Trophoblast cell (in vitro differentiated cells and primary cell): ENCODE results near the gene TLNRD1.

Experiments
- DNase-seq, 2 donors: peaks; one replicate each; pipeline ENCODE4 v3.0.0-alpha.2; 2016
- H2AFZ ChIP-seq: 2 replicates; pipeline ENCODE4 v1.6.1; 2013; ENCODE audit warnings: low read length, moderate library complexity, mild to moderate bottlenecking; ENCODE audit not compliant: insufficient read depth, poor library complexity
- H2AK5ac ChIP-seq: 2 replicates; pipeline ENCODE4 v1.6.1; 2013; ENCODE audit warnings: mild to moderate bottlenecking, low read length
- H2BK120ac ChIP-seq: 2 replicates; pipeline ENCODE4 v1.6.1; 2013; ENCODE audit warnings: low read length, mild to moderate bottlenecking, moderate library complexity; ENCODE audit not compliant: insufficient read depth, poor library complexity
- H2BK12ac ChIP-seq: 2 replicates; pipeline ENCODE4 v1.6.1; 2013; ENCODE audit warnings: mild to moderate bottlenecking, low read length, moderate library complexity
- H2BK5ac ChIP-seq: 2 replicates; pipeline ENCODE4 v1.6.1; 2013; ENCODE audit warnings: low read length, low read depth, moderate library complexity, mild to moderate bottlenecking; ENCODE audit not compliant: poor library complexity
- H3K14ac ChIP-seq: 2 replicates; pipeline ENCODE4 v1.6.1; 2013; ENCODE audit warnings: mild to moderate bottlenecking, low read length
- H3K18ac ChIP-seq: 2 replicates; pipeline ENCODE4 v1.6.1; 2013; ENCODE audit warnings: mild to moderate bottlenecking, low read length
- H3K23ac ChIP-seq: 2 replicates; pipeline ENCODE4 v1.6.1; 2013; ENCODE audit warnings: low read length
- H3K27ac ChIP-seq: 2 replicates; pipeline ENCODE4 v1.5.1; 2013; ENCODE audit warnings: low read depth, mild to moderate bottlenecking, inconsistent platforms, low read length, moderate library complexity
- H3K27me3 ChIP-seq: 2 replicates; pipeline ENCODE4 v1.6.1; 2013; ENCODE audit warnings: inconsistent platforms, mild to moderate bottlenecking, low read length, moderate library complexity; ENCODE audit not compliant: insufficient read depth
- H3K36me3 ChIP-seq, 2 experiments: 1 replicate in 1 of 2; 2 replicates in 1 of 2; pipeline ENCODE4 v1.6.1; 2013; ENCODE audit warnings: low read length in 2 of 2, mild to moderate bottlenecking in 2 of 2, moderate library complexity in 1 of 2; ENCODE audit not compliant: insufficient read depth in 2 of 2, control insufficient read depth in 1 of 2
- H3K4ac ChIP-seq: 2 replicates; pipeline ENCODE4 v1.6.1; 2013; ENCODE audit warnings: low read depth, mild to moderate bottlenecking, low read length, moderate library complexity
- H3K4me1 ChIP-seq, 2 experiments: 1 replicate in 1 of 2; 2 replicates in 1 of 2; pipeline ENCODE4 v1.6.1; 2013; ENCODE audit warnings: low read length in 2 of 2, mild to moderate bottlenecking in 2 of 2, moderate library complexity in 1 of 2; ENCODE audit not compliant: insufficient read depth in 2 of 2, control insufficient read depth in 1 of 2
- H3K4me2 ChIP-seq: 2 replicates; pipeline ENCODE4 v1.6.1; 2013; ENCODE audit warnings: inconsistent platforms, mild to moderate bottlenecking, low read length, moderate library complexity
- H3K4me3 ChIP-seq: 2 replicates; pipeline ENCODE4 v1.5.1; 2013; ENCODE audit warnings: mild to moderate bottlenecking, low read depth, low read length, inconsistent platforms
- H3K79me1 ChIP-seq: one replicate; pipeline ENCODE4 v1.6.1; 2013; ENCODE audit warnings: low read length
- H3K79me2 ChIP-seq: 2 replicates; pipeline ENCODE4 v1.6.1; 2013; ENCODE audit warnings: low read length, mild to moderate bottlenecking; ENCODE audit not compliant: control insufficient read depth, insufficient read depth, poor library complexity
- H3K9ac ChIP-seq: 2 replicates; pipeline ENCODE4 v1.6.1; 2013; ENCODE audit warnings: mild to moderate bottlenecking, low read length
- H3K9me3 ChIP-seq: 2 replicates; pipeline ENCODE4 v1.6.1; 2013; ENCODE audit warnings: low read depth, mild to moderate bottlenecking, control low read depth, inconsistent platforms, low read length; ENCODE audit not compliant: insufficient read depth
- H4K12ac ChIP-seq: 2 replicates; pipeline ENCODE4 v1.6.1; 2013; ENCODE audit warnings: low read depth, mild to moderate bottlenecking, low read length, moderate library complexity
- H4K8ac ChIP-seq: 2 replicates; pipeline ENCODE4 v1.6.1; 2013; ENCODE audit warnings: low read depth, mild to moderate bottlenecking, low read length, moderate library complexity
- H4K91ac ChIP-seq: one replicate; pipeline ENCODE4 v1.6.1; 2013; ENCODE audit warnings: low read depth, mild to moderate bottlenecking, low read length, moderate library complexity
- WGBS: extraction: QIAGEN DNeasy Blood & Tissue Kit; methylation state at CpG from one replicate; pipeline ENCODE4 v1.1.7; 2013; ENCODE audit warnings: missing lambda C conversion rate; ENCODE audit not compliant: insufficient read length, insufficient coverage; ENCODE audit errors: extremely low coverage; 5-methylcytosine and 5-hydroxymethylcytosine counted together

Gene TLNRD1

DNA sequence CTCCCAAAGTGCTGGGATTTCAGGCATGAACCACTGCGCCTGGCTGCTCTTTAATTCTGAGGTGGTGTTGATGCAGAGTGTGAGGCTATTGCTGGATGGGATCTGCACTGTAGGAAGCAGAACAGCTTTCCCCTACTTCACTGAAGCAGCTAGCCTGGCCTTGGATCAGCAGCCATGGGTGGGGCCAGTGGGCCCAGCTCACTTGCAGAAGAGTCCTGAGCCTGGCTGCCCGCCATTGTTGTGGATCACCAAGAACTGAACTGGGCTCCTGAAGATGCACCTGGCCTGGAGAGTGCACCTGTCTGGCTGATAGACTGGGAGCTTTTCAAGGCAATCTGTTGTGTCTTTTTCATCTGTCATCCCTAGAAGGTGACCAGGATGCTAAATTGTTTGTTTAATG, 11.9 kb downstream of the TLNRD1 start:
- no peak overlapping the region for H2BK5ac ChIP-seq
- H3K79me1 ChIP-seq: no peaks in the 10 kb centered on the region
- no peak overlapping the region for H2BK12ac ChIP-seq
- H3K4me1 ChIP-seq: no peaks in the 10 kb centered on the region
- H4K8ac ChIP-seq: no peak overlapping the region
- no peak for DNase-seq
- H3K79me2 ChIP-seq: no peaks in the 10 kb centered on the region
- WGBS: no CpG with 5 or more reads among the region's 2 CpGs
- H3K4ac ChIP-seq: no peak overlapping the region
- no peaks in the 10 kb centered on the region for H3K27me3 ChIP-seq
- H3K9ac ChIP-seq: no peak overlapping the region
- H3K18ac ChIP-seq: no peak overlapping the region
- no peak overlapping the region for H3K27ac ChIP-seq
- H4K12ac ChIP-seq: no peak overlapping the region
- no peak overlapping the region for H4K91ac ChIP-seq
- no peak overlapping the region for H3K14ac ChIP-seq
- H3K23ac ChIP-seq: no peak overlapping the region
- H2AK5ac ChIP-seq: no peak overlapping the region
- H3K4me2 ChIP-seq: no peak overlapping the region
- H3K36me3 ChIP-seq: no peaks in the 10 kb centered on the region
- no peak overlapping the region for H3K4me3 ChIP-seq
- no peaks in the 10 kb centered on the region for H3K9me3 ChIP-seq
- H2AFZ ChIP-seq: no peak overlapping the region
- H2BK120ac ChIP-seq: no peak overlapping the region

DNA sequence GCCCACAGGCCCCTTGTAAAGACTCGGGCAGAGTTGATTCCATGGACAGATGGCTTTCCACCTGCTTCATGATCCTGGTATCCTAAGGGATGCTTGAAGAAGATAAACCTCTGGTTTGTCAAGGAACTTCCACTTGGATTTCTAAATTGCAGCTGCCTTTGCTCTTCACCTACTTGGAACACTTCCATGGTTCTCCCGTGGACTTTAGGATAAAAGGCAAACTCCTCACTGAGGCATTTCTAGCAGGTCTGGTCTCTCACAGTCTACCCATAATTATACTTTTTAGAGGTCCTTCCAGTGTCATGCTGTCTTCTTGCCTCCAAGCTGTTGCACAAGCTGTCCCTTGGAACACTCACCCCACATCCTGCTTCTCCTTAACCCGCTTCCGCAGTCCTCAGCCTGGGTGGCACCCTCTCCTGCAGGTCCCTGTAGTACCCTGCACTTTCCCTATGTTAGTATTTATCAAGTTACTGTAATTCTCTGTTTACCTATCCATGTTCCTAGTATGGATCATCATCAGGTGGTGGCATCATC, 12.7 kb downstream of the TLNRD1 start:
- no peak overlapping the region for H2BK5ac ChIP-seq
- H3K4me2 ChIP-seq: no peak overlapping the region
- no peaks in the 10 kb centered on the region for H3K4me1 ChIP-seq
- no peak for DNase-seq
- H3K18ac ChIP-seq: no peak overlapping the region
- no peak overlapping the region for H3K14ac ChIP-seq
- no peak overlapping the region for H2AFZ ChIP-seq
- H3K27me3 ChIP-seq: no peaks in the 10 kb centered on the region
- H3K4ac ChIP-seq: no peak overlapping the region
- WGBS: no CpG with 5 or more reads among the region's 4 CpGs
- H3K36me3 ChIP-seq: no peaks in the 10 kb centered on the region
- H3K23ac ChIP-seq: no peak overlapping the region
- H4K8ac ChIP-seq: no peak overlapping the region
- H4K12ac ChIP-seq: no peak overlapping the region
- no peak overlapping the region for H2AK5ac ChIP-seq
- no peak overlapping the region for H3K27ac ChIP-seq
- no peak overlapping the region for H4K91ac ChIP-seq
- H2BK120ac ChIP-seq: no peak overlapping the region
- H3K79me1 ChIP-seq: no peaks in the 10 kb centered on the region
- no peak overlapping the region for H3K9ac ChIP-seq
- H2BK12ac ChIP-seq: no peak overlapping the region
- H3K79me2 ChIP-seq: no peaks in the 10 kb centered on the region
- no peak overlapping the region for H3K4me3 ChIP-seq
- H3K9me3 ChIP-seq: no peaks in the 10 kb centered on the region

DNA sequence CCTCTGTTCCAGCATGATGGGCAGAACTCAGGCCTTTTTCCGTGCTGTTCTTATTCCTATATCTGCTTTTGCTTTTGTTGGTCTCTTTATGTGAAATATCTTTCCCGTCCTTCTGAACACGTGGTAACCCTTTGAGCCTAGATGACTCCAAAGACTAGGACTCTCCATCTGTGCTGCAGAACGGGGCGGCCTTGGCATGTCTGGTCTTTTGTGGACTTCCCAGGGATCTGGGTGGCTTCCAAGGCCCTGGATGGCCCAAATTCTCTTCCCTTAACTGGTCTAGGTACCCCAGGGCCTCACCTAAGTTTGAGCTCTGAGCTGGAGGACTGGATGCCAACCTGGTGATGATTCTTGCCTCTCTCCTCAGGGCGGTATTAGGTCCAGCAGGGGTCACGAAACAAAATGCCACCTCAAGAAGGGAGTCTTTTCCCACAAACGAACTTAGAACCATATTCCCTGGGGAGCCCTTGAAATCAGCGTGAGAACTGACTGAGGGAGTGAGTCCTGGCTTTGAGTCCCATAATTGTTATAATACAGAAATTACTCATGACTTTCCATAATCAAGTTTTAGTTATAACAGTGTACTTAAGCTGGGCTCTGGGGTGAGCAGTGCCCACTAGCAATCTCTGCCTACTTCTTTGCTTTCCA, 13.8 kb downstream of the TLNRD1 start:
- H2BK12ac ChIP-seq: no peak overlapping the region
- H2BK5ac ChIP-seq: no peak overlapping the region
- no CpG with 5 or more reads among the region's 9 CpGs for WGBS
- no peak overlapping the region for H3K18ac ChIP-seq
- DNase-seq: no peak
- no peak overlapping the region for H4K12ac ChIP-seq
- no peaks in the 10 kb centered on the region for H3K9me3 ChIP-seq
- H4K91ac ChIP-seq: no peak overlapping the region
- H2BK120ac ChIP-seq: no peak overlapping the region
- no peaks in the 10 kb centered on the region for H3K79me1 ChIP-seq
- H3K27ac ChIP-seq: no peak overlapping the region
- no peak overlapping the region for H3K23ac ChIP-seq
- H3K14ac ChIP-seq: no peak overlapping the region
- H3K4me1 ChIP-seq: no peaks in the 10 kb centered on the region
- no peak overlapping the region for H2AFZ ChIP-seq
- no peaks in the 10 kb centered on the region for H3K27me3 ChIP-seq
- no peak overlapping the region for H2AK5ac ChIP-seq
- H3K4me3 ChIP-seq: no peak overlapping the region
- no peaks in the 10 kb centered on the region for H3K79me2 ChIP-seq
- no peak overlapping the region for H3K4me2 ChIP-seq
- no peak overlapping the region for H4K8ac ChIP-seq
- no peaks in the 10 kb centered on the region for H3K36me3 ChIP-seq
- no peak overlapping the region for H3K9ac ChIP-seq
- H3K4ac ChIP-seq: no peak overlapping the region

DNA sequence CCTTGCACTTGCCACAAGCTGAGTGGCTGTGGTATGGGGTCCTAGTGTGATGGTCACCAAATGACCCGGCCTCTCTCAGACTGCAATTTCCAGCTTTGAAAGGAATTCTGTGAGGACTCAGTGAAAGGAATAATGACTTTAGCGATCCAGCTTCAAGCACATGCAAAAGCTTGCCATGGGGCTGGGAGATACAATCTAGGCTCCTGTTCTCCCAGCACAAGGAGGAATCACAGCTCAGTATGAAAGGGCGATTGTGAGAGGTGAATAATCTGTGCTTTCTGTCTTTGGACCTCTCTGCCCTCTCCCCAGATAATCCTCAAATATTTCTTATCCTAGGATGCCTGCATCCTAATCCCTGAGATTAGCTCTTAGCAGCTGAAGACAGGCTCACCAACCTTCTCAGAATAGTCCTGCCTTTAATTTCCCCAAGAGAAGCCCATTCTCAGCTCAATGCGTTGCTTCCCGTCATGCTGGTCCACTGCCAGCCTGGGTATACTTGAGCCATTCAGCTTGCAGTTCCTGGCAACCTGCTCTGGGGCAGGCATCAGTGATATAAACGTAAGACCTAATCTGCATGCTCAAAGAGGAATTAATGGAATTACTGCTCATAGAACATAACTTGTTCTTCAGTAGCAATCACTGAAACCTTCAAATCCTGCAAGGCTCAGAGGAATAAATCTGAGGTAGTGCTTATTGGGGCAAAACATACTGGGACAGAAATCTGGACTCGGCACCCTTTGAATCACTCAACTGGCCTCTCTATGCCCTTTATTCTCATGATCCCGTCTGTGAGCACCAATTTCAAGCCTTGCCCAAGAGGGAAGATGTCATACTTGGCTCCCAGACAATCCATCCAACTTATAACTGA, 15.1 kb downstream of the TLNRD1 start:
- no CpG with 5 or more reads among the region's 8 CpGs for WGBS
- no peak overlapping the region for H3K14ac ChIP-seq
- H3K79me2 ChIP-seq: no peaks in the 10 kb centered on the region
- H4K91ac ChIP-seq: no peak overlapping the region
- no peaks in the 10 kb centered on the region for H3K9me3 ChIP-seq
- H3K79me1 ChIP-seq: no peaks in the 10 kb centered on the region
- H2BK120ac ChIP-seq: no peak overlapping the region
- H3K36me3 ChIP-seq: no peaks in the 10 kb centered on the region
- H2BK12ac ChIP-seq: no peak overlapping the region
- H3K4me2 ChIP-seq: no peak overlapping the region
- no peaks in the 10 kb centered on the region for H3K27me3 ChIP-seq
- no peak overlapping the region for H3K4ac ChIP-seq
- H2BK5ac ChIP-seq: no peak overlapping the region
- no peak overlapping the region for H4K8ac ChIP-seq
- H2AK5ac ChIP-seq: no peak overlapping the region
- no peak overlapping the region for H4K12ac ChIP-seq
- no peak overlapping the region for H3K18ac ChIP-seq
- H3K4me3 ChIP-seq: no peak overlapping the region
- DNase-seq: no peak
- H2AFZ ChIP-seq: no peak overlapping the region
- H3K27ac ChIP-seq: no peak overlapping the region
- no peaks in the 10 kb centered on the region for H3K4me1 ChIP-seq
- no peak overlapping the region for H3K23ac ChIP-seq
- H3K9ac ChIP-seq: no peak overlapping the region
